ENCODE data around the gene DNAJC5G.

DNAJC5G gene, protein sequence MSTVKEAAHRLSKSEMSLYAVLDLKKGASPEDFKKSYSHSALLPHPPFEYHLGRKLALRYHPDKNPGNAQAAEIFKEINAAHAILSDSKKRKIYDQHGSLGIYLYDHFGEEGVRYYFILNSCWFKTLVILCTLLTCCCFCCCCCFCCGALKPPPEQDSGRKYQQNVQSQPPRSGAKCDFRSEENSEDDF

DNA sequence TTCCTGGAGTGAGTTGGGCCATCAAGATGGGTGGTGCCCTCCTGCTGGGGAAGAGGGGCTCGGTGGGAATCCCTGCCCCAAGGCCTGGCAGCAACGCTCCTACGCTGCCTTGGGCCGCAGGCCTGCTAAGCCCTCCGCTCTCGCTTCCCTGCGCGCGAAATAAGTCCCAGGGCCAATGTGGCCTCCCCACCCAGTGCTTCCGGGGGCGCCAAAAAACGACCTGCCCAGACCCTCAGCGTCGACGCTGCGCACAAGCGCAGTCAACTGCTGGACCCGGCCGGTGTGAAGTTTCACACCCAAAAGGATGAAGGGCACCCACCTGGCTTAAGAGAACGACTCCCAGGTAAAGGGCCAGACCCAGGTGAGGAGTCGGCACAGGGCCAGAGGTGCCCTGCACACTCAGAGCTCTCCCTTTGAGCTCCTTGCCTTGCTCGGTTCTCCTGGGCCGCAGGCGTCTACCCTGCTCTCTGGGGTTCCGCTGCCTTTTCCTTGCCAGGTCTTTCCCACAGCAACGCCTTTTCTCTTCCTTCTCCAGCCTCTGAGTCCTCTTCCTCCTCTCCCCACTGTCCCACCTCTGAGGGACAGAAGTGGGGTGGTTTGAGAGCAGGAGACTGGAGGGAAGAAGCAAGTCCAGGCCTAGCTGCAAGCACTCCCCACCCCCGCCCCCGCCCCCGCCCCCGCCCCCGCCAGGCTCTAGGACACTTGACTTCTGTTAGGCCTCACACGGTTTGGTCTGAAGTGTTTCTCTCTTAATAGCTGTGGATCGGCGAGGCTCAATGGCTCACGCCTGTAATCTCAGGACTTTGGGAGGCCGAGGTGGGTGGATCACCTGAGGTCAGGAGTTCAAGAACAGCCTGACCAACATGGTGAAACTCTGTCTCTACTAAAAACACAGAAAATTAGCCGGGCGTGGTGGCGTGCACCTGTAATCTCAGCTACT lies at the start of gene DNAJC5G:
Gene DNAJC5G (plus strand): TSS at position 223 of the 940 bp plus-strand sequence. CDS start 1,296 bp downstream, outside the sequence.
- DNase-seq: no peak

DNA sequence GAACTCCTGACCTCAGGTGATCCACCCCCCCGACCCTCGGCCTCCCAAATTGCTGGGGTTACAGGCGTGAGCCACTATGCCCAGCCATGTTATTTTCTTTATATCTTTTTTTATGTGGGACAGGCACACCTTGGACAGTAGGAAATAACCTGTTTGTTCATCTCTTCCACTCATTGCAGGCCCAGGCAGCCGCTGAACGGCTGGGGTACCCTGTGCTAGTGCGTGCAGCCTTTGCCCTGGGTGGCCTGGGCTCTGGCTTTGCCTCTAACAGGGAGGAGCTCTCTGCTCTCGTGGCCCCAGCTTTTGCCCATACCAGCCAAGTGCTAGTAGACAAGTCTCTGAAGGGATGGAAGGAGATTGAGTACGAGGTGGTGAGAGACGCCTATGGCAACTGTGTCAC lies 49.7 kb upstream of the DNAJC5G start:
- DNase-seq: no peak

DNA sequence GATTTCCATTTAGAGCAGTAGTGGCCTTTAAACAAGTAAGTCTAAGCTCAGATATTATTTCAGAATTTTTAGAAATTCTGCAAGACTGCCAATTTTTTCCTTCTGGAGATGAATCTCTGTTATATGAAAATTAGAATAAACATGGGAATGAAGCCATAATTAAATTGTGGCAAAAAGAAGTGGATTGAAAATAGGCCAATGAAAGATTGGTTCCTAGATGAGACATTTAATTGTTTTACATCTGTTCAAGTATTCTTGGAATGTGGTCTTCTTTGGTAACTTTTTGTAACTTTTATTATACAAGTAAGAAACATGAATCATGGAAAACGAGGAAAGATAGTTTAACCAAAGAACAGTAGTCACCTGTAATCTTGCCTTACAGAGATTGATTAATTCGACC lies 47.7 kb upstream of the DNAJC5G start:
- no peak for DNase-seq

DNA sequence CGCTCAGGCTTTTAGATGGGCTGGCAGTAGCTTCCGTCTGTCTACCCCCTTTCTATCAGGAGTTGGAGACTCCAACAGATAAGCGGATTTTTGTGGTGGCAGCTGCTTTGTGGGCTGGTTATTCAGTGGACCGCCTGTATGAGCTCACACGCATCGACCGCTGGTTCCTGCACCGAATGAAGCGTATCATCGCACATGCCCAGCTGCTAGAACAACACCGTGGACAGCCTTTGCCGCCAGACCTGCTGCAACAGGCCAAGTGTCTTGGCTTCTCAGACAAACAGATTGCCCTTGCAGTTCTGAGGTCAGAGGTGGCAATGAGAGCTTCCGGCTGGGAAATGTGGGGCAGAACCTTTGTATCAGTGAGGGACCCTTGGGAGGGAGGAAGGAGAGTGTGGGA lies 43.3 kb upstream of the DNAJC5G start:
- DNase-seq: no peak

DNA sequence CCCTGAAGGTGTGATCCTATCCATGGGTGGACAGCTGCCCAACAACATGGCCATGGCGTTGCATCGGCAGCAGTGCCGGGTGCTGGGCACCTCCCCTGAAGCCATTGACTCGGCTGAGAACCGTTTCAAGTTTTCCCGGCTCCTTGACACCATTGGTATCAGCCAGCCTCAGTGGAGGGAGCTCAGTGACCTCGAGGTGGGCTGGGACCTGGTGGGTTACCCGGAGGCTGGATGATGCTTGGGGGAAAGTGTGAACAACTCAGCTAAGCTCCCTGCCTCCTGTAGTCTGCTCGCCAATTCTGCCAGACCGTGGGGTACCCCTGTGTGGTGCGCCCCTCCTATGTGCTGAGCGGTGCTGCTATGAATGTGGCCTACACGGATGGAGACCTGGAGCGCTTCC lies 41.9 kb upstream of the DNAJC5G start:
- no peak for DNase-seq

DNA sequence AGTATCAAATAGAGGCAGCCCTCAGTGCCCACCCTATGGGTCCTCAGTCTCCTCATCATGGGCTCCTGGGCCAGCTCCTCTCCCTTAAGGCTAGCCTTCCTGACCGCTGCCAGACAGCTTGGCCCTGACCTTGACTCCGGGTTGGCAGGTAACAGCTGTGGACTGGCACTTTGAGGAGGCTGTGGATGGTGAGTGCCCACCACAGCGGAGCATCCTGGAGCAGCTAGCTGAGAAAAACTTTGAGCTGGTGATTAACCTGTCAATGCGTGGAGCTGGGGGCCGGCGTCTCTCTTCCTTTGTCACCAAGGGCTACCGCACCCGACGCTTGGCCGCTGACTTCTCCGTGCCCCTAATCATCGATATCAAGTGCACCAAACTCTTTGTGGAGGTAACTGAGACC lies 39.1 kb upstream of the DNAJC5G start:
- DNase-seq: no peak

DNA sequence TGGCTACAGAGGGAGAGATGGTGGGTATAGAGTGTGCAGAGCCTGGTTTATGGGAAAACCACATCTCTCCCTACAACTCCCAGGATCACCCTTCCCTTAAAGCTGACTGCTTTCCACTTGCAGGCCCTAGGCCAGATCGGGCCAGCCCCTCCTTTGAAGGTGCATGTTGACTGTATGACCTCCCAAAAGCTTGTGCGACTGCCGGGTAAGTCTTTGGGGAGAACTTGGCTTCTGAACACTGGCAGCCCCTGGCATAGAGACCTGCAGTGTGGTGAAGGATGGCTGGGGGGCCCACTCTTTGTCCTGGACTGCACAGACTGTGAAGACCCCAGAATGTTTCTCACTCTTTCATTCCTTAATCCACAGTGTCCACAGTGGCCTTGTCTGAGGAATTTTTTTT lies 38.6 kb upstream of the DNAJC5G start:
- no peak for DNase-seq

DNA sequence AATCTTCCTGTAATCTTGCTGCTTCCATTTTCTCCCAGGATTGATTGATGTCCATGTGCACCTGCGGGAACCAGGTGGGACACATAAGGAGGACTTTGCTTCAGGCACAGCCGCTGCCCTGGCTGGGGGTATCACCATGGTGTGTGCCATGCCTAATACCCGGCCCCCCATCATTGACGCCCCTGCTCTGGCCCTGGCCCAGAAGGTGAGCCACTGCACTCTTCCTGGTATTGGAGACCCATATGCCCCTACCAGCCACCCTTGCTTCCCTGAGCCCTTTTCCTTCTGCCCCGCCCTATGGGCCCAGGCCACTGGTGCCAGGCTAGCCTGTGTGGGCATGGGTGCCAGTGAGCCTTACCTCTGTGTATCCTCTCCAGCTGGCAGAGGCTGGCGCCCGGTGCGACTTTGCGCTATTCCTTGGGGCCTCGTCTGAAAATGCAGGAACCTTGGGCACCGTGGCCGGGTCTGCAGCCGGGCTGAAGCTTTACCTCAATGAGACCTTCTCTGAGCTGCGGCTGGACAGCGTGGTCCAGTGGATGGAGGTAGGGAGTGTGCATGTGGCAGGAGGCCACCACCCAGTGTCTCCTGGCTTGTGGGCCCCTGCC lies 37.8 kb upstream of the DNAJC5G start:
- DNase-seq: no peak

DNA sequence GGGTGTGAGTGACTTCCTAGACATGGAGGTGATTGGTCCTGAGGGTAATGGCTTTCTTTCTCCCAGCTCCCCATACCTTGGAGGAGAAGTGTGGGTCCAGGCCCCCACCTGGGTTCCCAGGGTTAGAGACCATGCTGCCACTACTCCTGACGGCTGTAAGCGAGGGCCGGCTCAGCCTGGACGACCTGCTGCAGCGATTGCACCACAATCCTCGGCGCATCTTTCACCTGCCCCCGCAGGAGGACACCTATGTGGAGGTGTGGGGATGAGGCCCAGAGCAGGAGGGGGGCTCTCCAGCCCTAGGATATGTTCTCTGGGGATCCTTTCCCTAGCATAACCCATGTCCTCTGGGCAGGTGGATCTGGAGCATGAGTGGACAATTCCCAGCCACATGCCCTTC lies 36.3 kb upstream of the DNAJC5G start:
- DNase-seq: no peak

DNA sequence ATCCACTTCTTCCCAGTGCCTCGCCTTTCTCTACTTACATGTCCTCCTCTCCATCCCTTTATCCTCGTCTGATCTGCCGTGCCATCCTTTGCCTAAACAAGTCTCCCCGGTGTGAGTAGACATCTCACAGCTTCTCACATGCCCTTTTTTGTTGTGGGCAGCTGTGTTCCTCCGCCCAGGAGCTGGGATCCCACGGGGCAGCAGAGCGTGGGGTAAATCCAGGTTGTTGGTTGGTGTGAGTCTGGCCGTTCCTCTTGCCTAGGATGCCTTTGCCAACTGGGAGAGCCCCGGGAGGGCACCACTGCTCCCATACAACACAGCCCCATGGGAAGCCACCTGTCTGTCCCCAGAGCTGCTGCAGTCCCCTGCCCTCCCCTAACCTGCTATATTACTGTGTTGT lies 34.8 kb upstream of the DNAJC5G start:
- no peak for DNase-seq

DNA sequence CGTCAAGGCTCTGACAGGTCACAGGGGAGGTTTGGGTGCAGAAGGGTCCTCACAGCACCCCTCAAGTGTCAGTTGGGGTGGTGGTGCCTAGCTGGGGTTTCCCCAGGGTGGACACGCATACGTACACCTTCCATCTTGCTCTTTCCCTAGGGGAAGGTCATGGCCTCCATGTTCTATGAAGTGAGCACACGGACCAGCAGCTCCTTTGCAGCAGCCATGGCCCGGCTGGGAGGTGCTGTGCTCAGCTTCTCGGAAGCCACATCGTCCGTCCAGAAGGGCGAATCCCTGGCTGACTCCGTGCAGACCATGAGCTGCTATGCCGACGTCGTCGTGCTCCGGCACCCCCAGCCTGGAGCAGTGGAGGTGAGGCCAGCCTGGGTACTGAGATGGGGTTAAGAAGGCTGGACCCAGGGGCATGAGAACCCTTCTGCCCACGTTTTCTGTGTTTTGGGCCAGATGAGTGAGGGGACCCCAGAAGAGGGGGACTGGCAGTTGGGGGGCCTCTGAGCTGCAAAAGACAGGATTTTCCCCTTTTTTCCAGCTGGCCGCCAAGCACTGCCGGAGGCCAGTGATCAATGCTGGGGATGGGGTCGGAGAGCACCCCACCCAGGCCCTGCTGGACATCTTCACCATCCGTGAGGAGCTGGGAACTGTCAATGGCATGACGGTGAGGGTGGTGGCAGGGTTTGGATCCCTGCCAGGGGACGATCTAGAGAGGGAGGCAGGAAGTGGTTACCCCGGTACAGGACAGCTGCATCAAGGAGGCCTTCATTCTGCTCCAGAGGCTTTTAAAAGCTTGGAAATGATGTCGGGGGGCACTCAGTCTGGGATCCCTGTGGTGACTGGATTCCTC lies 33.2 kb upstream of the DNAJC5G start:
- no peak for DNase-seq

DNA sequence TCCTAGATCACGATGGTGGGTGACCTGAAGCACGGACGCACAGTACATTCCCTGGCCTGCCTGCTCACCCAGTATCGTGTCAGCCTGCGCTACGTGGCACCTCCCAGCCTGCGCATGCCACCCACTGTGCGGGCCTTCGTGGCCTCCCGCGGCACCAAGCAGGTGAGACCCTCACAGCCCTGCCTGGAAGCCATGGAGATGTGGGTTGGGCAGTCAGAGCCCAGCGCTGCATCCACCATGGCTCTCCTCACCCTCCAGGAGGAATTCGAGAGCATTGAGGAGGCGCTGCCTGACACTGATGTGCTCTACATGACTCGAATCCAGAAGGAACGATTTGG lies 32.6 kb upstream of the DNAJC5G start:
- no peak for DNase-seq

DNA sequence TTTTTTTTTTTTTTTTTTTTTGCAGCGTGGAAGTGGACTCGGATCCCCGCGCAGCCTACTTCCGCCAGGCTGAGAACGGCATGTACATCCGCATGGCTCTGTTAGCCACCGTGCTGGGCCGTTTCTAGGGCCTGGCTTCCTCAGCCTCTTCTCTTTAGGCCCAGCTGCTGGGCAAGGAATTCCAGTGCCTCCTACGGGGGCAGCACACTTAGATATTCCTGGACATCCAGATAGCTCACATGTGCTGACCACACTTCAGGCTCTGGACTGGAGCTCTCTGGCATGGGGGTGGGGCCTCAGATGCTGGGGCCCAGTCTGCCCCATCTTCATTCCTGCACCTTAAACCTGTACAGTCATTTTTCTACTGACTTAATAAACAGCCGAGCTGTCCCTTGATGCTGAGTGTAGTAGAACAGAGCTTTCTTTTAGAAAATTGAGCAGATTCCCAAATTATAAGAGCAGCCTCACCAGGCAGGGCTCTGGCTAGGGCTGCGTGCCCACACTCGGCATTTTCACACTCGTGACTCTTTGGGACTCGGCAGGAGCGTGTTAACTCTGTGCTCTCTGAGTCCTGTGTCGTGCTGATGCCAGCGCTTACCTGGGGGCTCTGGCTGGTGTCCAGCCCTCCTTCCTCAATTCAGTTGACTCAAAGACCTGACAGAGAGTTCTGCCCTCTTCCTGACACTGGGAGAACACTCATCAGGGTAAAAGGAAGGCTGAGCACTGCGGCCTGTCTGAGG lies 31.7 kb upstream of the DNAJC5G start:
- DNase-seq: no peak

DNA sequence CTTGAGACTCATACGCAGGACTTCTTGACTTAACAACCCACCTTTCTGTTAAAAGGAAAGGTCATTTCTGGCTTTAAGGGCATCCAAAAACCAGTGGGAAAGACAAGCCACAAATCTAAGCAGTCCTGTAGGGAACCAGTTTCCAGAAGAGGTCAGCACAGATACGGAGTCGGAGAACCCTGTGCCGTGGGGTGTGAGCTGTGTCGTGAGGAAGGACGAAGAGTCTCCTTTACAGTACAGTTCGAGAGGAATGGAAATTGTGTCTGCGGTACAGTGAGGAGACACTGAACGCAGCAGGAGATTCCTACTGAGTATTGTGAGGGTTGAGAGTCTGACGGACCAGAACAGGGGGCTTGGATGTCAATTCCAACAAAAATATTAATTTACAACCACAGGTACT lies 30.1 kb upstream of the DNAJC5G start:
- DNase-seq: no peak

DNA sequence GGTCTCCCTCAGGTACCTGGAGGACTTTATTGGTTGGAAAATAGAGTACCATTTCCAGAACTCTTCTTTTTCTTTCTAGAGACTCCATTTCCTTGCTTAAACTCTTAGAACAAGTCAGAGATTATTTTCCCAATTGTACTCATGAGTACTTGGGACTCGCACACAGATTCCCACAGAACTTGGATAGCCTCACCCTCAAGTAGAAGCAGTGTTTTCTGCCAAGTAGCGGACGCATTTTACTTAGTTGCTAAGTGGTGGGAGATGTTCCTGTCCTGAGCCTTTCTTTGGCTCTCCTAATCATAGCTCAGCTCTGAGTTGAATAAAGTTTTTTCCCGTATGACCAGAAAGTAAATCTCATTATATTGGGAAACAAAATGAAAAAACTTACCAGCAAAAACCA lies 29.6 kb upstream of the DNAJC5G start:
- DNase-seq: no peak

DNA sequence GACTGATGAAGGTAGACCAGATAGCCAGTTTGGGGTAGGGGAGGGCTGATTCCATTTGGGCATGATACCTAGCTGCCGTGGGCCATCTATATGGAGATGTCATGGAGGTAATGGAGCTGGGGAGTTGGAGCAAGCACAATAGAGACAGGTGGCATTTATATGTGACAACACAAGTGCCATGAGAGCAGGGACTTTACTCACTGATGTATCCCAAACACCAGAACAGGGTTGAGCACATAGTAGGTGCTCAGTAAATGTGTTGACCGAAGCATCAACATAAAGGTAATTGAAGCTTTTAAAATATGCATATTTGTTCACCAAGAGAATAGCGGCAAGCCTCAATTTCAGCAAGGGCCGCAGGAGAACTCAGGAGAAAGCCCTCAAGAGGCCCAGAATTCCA lies 27.3 kb upstream of the DNAJC5G start:
- DNase-seq: no peak

DNA sequence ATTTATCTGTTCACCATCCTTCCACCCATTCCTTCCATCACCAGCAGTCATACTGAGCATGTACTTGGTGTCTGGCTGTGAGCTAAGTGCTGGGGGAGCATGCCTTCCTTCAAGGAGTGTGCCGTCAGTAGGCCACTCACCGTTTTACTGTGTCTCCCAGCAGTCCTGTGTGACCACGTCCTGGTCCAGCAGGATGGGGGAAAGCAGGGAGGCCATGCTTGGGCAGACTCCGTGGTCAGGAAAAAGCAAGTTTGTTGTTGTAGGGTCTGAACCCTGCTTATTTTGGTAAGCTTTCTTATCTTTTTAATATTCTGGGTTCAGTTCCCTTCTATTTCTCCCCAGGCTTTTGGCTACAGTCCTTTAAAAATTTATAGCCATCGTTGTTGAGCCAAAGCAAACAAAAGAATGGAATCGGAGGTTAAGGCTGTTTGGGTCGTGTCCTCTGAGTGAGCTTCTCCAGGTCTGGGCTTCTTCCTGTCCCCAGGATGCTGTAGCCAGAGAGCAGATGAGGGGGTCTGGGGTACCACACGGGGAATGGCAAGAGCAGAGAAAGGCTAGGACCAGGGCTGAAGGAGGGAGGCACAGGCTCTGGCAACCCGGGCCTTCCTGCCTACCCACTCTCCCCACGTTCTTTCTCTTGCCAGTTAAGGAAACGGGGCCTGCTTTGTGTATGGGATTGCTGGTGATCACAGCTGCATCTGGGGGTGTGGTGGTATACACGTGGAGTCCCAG lies 25.9 kb upstream of the DNAJC5G start:
- DNase-seq: no peak

DNA sequence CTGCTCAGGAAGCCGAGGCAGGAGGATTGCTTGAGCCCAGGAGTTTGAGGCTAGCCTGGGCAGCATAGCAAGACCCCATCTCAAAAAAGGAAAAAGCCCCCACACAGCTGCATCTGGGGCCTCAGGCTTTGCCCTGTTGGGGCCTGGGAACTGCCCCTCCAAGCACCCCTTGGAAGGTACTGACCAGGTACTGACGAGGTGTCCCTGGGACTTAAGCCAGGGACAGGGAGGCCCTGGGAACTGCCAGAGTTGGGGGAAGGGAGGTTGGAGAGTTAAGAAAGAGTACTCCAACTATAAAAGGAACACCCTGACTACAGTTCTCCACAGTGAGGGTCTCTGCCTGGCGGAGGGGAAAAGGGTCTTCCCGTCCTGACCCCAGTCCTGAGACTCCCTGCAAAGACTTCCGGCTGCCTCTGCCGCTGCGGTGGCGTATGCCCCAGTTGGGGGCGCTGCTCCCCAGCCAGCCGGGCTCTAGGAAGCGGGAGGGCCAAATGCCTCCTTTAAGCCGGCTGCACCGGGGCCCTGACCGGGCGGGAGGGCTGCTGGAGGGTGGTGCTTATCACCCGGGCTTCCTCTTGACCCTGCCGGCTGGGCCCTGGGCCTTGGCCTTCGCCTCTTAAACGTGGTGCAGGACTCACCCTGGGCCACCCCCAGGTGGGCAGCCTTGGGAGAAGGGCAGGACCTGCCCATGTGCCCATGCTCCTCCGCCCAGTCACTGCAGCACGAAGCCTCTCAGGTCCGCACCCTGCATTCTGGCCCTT lies 25.2 kb upstream of the DNAJC5G start:
- DNase-seq: no peak

DNA sequence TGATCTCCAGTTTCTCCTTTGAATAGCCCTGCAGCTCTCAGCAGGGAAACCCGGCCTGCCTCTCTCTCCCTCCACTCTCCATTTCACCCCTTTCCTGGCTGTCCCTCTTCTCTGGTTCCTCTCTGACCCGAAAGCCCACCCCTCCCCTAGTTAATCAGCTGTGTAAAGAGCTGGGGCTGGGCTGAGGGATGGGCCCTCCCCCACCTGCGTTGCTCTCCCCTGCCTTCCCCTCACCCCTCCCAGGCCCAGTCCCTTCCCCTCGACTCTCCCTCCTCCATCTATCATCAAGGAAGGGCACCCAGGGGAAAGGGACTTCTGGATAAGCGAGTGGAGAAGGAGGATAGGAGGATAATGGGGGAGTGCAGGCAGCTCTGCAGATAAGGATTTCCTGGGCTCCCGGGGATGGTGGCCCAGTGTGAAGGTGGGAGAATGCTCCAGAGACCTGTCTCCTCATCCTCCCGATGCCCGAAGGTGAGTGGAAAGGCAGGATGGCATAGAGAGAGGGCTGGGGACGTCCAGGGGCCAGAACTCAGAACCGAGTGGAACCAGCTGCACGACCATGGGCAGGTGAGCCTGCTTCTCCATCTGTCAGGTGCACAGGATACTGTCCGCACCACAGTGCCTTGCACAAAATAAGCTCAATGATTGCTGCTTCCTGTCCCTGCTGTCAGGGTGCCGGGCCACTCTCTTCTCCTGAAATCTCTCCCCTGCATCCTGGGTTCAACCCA lies 24.4 kb upstream of the DNAJC5G start:
- DNase-seq: no peak

DNA sequence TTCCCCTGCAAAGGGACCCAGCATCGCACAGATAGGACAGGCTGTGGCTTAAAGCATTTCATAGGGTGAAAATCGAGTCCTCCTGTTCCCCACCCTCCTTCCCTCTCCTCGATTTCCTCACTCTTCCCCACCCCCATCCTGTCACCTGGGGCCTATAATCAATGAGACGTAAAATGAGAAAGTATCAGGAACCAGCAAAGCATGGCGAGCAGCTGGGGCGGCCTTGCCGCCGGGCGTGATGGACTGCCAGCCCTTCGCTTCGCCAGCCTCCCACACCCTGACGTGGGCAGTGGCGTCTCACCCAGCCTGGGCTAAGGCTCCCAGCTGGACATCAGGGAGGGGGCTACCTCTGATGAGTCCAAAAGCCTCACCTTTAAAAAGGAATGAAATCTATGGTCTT lies 23.5 kb upstream of the DNAJC5G start:
- DNase-seq: no peak

Data from NCI-H1048 (cell line).